Measurements from ENCODE around the gene SPATA31D4. TPM values are rescaled to one million over a fixed set of nuclear protein-coding genes. Genes with fewer than 3 reads are reported as not detected.

SPATA31D4 gene
- total RNA-seq, 1 experiment from 2014 or later, result not detected

- Mint-ChIP-seq H3K4me1 (ENCODE audit: low read depth, unreplicated experiment) (no peaks in the 10 kb centered on the region), H3K9me3 (ENCODE audit: unreplicated experiment) (no peaks in the 10 kb centered on the region), H3K4me3 (ENCODE audit: unreplicated experiment) (no peak overlapping the region), H3K27ac (ENCODE audit: unreplicated experiment) (no peak overlapping the region), H3K36me3 (ENCODE audit: insufficient read depth, unreplicated experiment) (no peaks in the 10 kb centered on the region), H3K27me3 (ENCODE audit: insufficient read depth, unreplicated experiment) (no peaks in the 10 kb centered on the region)
- no peak overlapping the region for H3K4me3 ChIP-seq (ENCODE audit: low read depth, low read length)
- no peaks in the 10 kb centered on the region for H3K27me3 ChIP-seq (replicated peaks; ENCODE audit: control insufficient read depth, insufficient read depth, low read length)
- H3K4me1 ChIP-seq, result no peaks in the 10 kb centered on the region
- ChIA-PET POLR2A (no interaction called here), CTCF (no interaction called here)
- no peaks in the 10 kb centered on the region for H3K36me3 ChIP-seq (ENCODE audit: control insufficient read depth, insufficient read depth, low read length)
- no peak for TF ChIP-seq CTCF (IDR thresholded peaks at IDR 0.05; ENCODE audit: insufficient read depth in 1 of 2, low read depth in 1 of 2, low read length in 1 of 2, severe bottlenecking in 1 of 2, unreplicated experiment in 1 of 2)
- intact Hi-C loops (cut with micrococcal nuclease; ENCODE audit: unreplicated experiment), result no loop called here
- no peaks in the 10 kb centered on the region for H3K9me3 ChIP-seq
- BruUV-seq (replicated peaks), result no TSS peak
- DNase-seq, result no peak
Measured at GRCh38 chr9:81886665-81887064, 41.6 kb upstream of the SPATA31D4 start.

GRCh38 chr9:81890104-81890503 lies 38.1 kb upstream of the SPATA31D4 start:
- CTCF ChIA-PET, result interaction anchor here (0.6 kb wide), 1 partner anchor 13 kb away, joined by 3 read pairs; no protein-coding TSS in a partner anchor
- H3K36me3 Mint-ChIP-seq (ENCODE audit: insufficient read depth, unreplicated experiment), result no peaks in the 10 kb centered on the region
- H3K36me3 ChIP-seq (ENCODE audit: control insufficient read depth, insufficient read depth, low read length), result no peaks in the 10 kb centered on the region
- H3K9me3 Mint-ChIP-seq (ENCODE audit: unreplicated experiment), result no peaks in the 10 kb centered on the region
- H3K27me3 Mint-ChIP-seq (ENCODE audit: insufficient read depth, unreplicated experiment), result no peaks in the 10 kb centered on the region
- TF ChIP-seq CTCF (IDR thresholded peaks at IDR 0.05; ENCODE audit: insufficient read depth in 1 of 2, low read depth in 1 of 2, low read length in 1 of 2, severe bottlenecking in 1 of 2, unreplicated experiment in 1 of 2), result no peak
- BruUV-seq (replicated peaks), result no TSS peak
- intact Hi-C loops (cut with micrococcal nuclease; ENCODE audit: unreplicated experiment), result no loop called here
- H3K4me1 ChIP-seq, result no peaks in the 10 kb centered on the region
- POLR2A ChIA-PET, result no interaction called here
- no peak for DNase-seq
- H3K4me3 ChIP-seq (ENCODE audit: low read depth, low read length), result no peak overlapping the region
- H3K4me1 Mint-ChIP-seq (ENCODE audit: low read depth, unreplicated experiment), result no peaks in the 10 kb centered on the region
- H3K27ac Mint-ChIP-seq (ENCODE audit: unreplicated experiment), result no peak overlapping the region
- no peaks in the 10 kb centered on the region for H3K9me3 ChIP-seq
- H3K4me3 Mint-ChIP-seq (ENCODE audit: unreplicated experiment), result no peak overlapping the region
- no peaks in the 10 kb centered on the region for H3K27me3 ChIP-seq (replicated peaks; ENCODE audit: control insufficient read depth, insufficient read depth, low read length)

- Histone ChIP-seq H3K4me3 (ENCODE audit: low read depth, low read length) (no peak overlapping the region), H3K27me3 (replicated peaks; ENCODE audit: control insufficient read depth, insufficient read depth, low read length) (no peaks in the 10 kb centered on the region), H3K9me3 (no peaks in the 10 kb centered on the region), H3K36me3 (ENCODE audit: control insufficient read depth, insufficient read depth, low read length) (no peaks in the 10 kb centered on the region), H3K4me1 (no peaks in the 10 kb centered on the region)
- no peaks in the 10 kb centered on the region for H3K27me3 Mint-ChIP-seq (ENCODE audit: insufficient read depth, unreplicated experiment)
- ChIA-PET POLR2A (no interaction called here), CTCF (no interaction called here)
- DNase-seq, result no peak
- TF ChIP-seq CTCF (IDR thresholded peaks at IDR 0.05; ENCODE audit: insufficient read depth in 1 of 2, low read depth in 1 of 2, low read length in 1 of 2, severe bottlenecking in 1 of 2, unreplicated experiment in 1 of 2), result no peak
- H3K4me3 Mint-ChIP-seq (ENCODE audit: unreplicated experiment), result no peak overlapping the region
- no peak overlapping the region for H3K27ac Mint-ChIP-seq (ENCODE audit: unreplicated experiment)
- H3K36me3 Mint-ChIP-seq (ENCODE audit: insufficient read depth, unreplicated experiment), result no peaks in the 10 kb centered on the region
- intact Hi-C loops (cut with micrococcal nuclease; ENCODE audit: unreplicated experiment), result no loop called here
- no TSS peak for BruUV-seq (replicated peaks)
- no peaks in the 10 kb centered on the region for H3K4me1 Mint-ChIP-seq (ENCODE audit: low read depth, unreplicated experiment)
- H3K9me3 Mint-ChIP-seq (ENCODE audit: unreplicated experiment), result no peaks in the 10 kb centered on the region
Measured at GRCh38 chr9:81892440-81892839, 35.8 kb upstream of the SPATA31D4 start.
